ENCODE measurements around the gene GIMAP8. TPM values are rescaled to one million over a fixed set of nuclear protein-coding genes. Genes with fewer than 3 reads are reported as not detected.

GIMAP8 gene
- total RNA-seq, 1 experiment from 2014 or later = not detected

DNA sequence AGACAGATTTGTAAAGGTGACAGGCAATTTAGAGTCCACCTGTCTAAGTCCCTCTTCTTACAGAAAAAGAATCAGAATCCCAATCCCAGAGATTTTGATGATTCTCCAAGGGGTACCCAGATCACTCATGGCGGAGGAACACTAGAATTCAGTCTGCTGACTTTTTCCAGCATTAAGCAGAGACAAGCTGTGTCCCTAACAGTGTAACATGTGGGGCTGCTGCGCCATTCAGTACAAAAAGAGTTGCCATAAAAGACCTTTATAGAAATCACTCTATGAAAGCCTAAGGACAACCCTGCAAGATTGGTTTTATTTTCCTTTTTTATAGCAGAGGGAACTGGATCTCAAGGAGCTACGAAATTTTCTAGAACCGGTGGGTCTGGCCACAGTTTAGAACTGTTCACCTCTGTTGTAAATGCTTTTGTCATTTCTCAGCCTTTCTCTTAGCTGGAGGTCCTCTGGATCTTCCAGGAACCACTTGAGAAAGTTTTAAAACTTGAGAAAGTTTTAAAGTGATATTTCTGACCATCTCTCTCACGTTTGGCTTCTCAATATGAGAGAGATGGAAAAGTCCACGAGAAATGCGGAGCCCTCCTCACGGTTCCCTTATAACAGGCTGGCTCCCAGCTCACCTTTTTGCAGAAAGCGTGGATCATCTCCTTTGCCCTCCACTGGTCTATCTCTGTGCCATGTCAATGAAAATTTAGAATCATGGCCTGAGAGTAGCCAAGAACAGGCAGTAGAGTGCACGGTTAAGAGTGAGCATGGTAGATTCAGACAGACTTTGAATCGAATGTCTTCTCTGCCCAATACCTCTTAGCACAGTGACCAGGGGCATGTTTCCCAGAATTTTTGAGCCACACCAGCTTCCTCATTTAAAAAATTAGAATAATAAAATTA lies 65.1 kb downstream of the GIMAP8 start:
- Histone ChIP-seq H3K27me3 (ENCODE audit: insufficient read depth, low read length) (no peaks in the 10 kb centered on the region; the same call in 1 of the 2 replicates), H4K91ac (ENCODE audit: insufficient read length, low read depth, low read length) (no peak overlapping the region), H3K23me2 (ENCODE audit: insufficient read length, low read depth, low read length, poor library complexity, severe bottlenecking) (no peaks in the 10 kb centered on the region), H2BK15ac (ENCODE audit: low read depth, low read length) (no peak overlapping the region), H2BK5ac (ENCODE audit: insufficient read length, low read length) (no peak overlapping the region), H3K9ac (ENCODE audit: extremely low read depth, insufficient read length, low read length) (no peak overlapping the region), H3K27ac (ENCODE audit: insufficient read length, low read depth, low read length) (no peak overlapping the region), H3K9me3 (ENCODE audit: control insufficient read depth, low read depth, low read length) (no peaks in the 10 kb centered on the region), H3K4me1 (ENCODE audit: insufficient read depth, low read length) (no peaks in the 10 kb centered on the region), H3K18ac (ENCODE audit: insufficient read length, low read depth, low read length) (no peak overlapping the region), H3K79me2 (ENCODE audit: insufficient read depth, low read length) (no peaks in the 10 kb centered on the region), H4K5ac (ENCODE audit: insufficient read length, low read depth, low read length) (no peak overlapping the region), H3K4ac (ENCODE audit: low read depth, low read length) (no peak overlapping the region), H3K56ac (ENCODE audit: insufficient read length, low read depth, low read length) (no peak overlapping the region), H2BK120ac (ENCODE audit: low read depth, low read length, poor library complexity, severe bottlenecking) (no peak overlapping the region), H2BK12ac (ENCODE audit: insufficient read length, low read depth, low read length) (no peak overlapping the region), H3T11ph (ENCODE audit: low read length) (no peak overlapping the region), H3K4me2 (ENCODE audit: insufficient read depth, insufficient read length, low read length) (no peak overlapping the region), H4K8ac (replicated peaks; ENCODE audit: insufficient read length, low read depth, low read length) (no peak overlapping the region), H2AK5ac (ENCODE audit: insufficient read length, low read length) (no peak overlapping the region), H3K79me1 (ENCODE audit: insufficient read depth, low read depth, low read length, poor library complexity, severe bottlenecking) (no peaks in the 10 kb centered on the region), H3K14ac (ENCODE audit: insufficient read depth, low read length) (no peak overlapping the region), H2AFZ (ENCODE audit: low read length) (no peak overlapping the region), H3K23ac (ENCODE audit: insufficient read length, low read depth, low read length) (no peak overlapping the region), H2BK20ac (ENCODE audit: low read depth, low read length, poor library complexity, severe bottlenecking) (no peak overlapping the region), H4K20me1 (ENCODE audit: control insufficient read depth, insufficient read depth, insufficient read length) (no peaks in the 10 kb centered on the region)
- Mint-ChIP-seq H3K36me3 (ENCODE audit: insufficient read depth in 1 of 3, low read depth in 3 of 3) (no peaks in the 10 kb centered on the region), H3K27me3 (ENCODE audit: low read depth) (peaks cover 48% of the 10 kb centered on the region), H3K4me3 (no peak overlapping the region), H3K4me1 (0 out of 4 replicates have a peak, but pooled peaks cover 0 to 5% of the 10 kb centered on the region in 2 experiments), H3K27ac (no peak overlapping the region; a peak in 1 of 7 replicates), H3K9me3 (no peaks in the 10 kb centered on the region)
- no peak for DNase-seq
- TF ChIP-seq, protein P1, sequence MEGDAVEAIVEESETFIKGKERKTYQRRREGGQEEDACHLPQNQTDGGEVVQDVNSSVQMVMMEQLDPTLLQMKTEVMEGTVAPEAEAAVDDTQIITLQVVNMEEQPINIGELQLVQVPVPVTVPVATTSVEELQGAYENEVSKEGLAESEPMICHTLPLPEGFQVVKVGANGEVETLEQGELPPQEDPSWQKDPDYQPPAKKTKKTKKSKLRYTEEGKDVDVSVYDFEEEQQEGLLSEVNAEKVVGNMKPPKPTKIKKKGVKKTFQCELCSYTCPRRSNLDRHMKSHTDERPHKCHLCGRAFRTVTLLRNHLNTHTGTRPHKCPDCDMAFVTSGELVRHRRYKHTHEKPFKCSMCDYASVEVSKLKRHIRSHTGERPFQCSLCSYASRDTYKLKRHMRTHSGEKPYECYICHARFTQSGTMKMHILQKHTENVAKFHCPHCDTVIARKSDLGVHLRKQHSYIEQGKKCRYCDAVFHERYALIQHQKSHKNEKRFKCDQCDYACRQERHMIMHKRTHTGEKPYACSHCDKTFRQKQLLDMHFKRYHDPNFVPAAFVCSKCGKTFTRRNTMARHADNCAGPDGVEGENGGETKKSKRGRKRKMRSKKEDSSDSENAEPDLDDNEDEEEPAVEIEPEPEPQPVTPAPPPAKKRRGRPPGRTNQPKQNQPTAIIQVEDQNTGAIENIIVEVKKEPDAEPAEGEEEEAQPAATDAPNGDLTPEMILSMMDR (conservative IDR thresholded peaks at IDR 0.05) = no peak
- no CpG with 5 or more reads among the region's 11 CpGs for WGBS (ENCODE audit: extremely low coverage, insufficient read length, low lambda C conversion rate)

All from H9 (cell line).